ENCODE data around the gene GAS7.

The GAS7 gene

DNA sequence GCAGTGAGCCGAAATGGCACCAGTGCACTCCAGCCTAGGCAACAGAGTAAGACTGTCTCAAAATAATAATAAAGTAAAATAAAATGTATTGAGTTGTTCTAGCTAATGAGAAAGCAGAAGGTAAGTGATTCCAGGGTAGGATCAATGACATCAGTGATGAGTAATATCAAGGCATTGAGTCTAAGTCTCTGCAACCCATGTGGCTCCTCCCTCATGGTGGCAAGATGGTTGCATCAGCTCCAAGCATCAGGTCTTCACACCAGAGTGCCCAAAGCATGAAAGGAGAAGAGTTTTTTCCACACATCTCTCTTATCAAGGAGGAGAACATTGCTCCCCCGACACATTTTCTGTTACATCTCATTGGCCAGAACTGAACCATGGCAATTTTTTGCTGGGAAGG, 34.8 kb upstream of the GAS7 start:
- TF ChIP-seq POLR2AphosphoS5 (IDR thresholded peaks at IDR 0.05; ENCODE audit: low read depth), result no peak
- no peak for TF ChIP-seq GABPA (IDR thresholded peaks at IDR 0.05; ENCODE audit: low read depth)
- TF ChIP-seq SPI1 (IDR thresholded peaks at IDR 0.05; ENCODE audit: borderline replicate concordance, low read depth), result no peak
- TF ChIP-seq, protein P1, sequence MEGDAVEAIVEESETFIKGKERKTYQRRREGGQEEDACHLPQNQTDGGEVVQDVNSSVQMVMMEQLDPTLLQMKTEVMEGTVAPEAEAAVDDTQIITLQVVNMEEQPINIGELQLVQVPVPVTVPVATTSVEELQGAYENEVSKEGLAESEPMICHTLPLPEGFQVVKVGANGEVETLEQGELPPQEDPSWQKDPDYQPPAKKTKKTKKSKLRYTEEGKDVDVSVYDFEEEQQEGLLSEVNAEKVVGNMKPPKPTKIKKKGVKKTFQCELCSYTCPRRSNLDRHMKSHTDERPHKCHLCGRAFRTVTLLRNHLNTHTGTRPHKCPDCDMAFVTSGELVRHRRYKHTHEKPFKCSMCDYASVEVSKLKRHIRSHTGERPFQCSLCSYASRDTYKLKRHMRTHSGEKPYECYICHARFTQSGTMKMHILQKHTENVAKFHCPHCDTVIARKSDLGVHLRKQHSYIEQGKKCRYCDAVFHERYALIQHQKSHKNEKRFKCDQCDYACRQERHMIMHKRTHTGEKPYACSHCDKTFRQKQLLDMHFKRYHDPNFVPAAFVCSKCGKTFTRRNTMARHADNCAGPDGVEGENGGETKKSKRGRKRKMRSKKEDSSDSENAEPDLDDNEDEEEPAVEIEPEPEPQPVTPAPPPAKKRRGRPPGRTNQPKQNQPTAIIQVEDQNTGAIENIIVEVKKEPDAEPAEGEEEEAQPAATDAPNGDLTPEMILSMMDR (IDR thresholded peaks at IDR 0.05; ENCODE audit: insufficient read depth, low read length), result no peak
- TF ChIP-seq REST (IDR thresholded peaks at IDR 0.05; ENCODE audit: insufficient replicate concordance, low read depth), result no peak
- no peak overlapping the region for H3K4me3 ChIP-seq (replicated peaks; ENCODE audit: insufficient read depth, low read length)
- DNase-seq (ENCODE audit: low read depth in 1 of 2, low spot score in 1 of 2), result no peak

DNA sequence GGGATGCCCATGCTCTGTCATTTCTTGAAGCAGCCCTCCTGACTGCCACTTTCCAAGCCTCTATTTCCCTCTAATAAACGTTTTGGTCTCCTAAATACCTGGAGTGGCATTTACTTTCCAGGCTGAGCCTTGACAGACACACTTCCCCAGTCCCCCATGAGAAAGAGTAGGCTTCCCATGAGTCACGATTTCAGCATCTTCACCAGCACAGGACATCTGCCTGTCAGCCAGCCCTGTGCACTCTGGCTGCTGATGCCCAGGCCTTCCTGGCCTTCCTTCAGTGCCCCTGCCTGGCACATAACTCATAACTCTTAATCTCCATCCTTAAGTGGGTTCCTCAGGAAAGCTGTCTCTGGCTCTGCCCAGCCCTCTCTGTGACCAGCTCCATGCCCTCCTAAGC, 30.8 kb upstream of the GAS7 start:
- Histone ChIP-seq H3K27me3 (ENCODE audit: insufficient read depth, poor library complexity, severe bottlenecking) (no peaks in the 10 kb centered on the region), H3K4me3 (replicated peaks; ENCODE audit: insufficient read depth, low read length) (no peak overlapping the region), H3K27ac (replicated peaks) (no peak overlapping the region)
- no peak for DNase-seq (ENCODE audit: low read depth in 1 of 2, low spot score in 1 of 2)
- TF ChIP-seq GABPA (IDR thresholded peaks at IDR 0.05; ENCODE audit: low read depth) (no peak), REST (IDR thresholded peaks at IDR 0.05; ENCODE audit: insufficient replicate concordance, low read depth) (no peak), SPI1 (IDR thresholded peaks at IDR 0.05; ENCODE audit: borderline replicate concordance, low read depth) (no peak), POLR2AphosphoS5 (IDR thresholded peaks at IDR 0.05; ENCODE audit: low read depth) (no peak)

More for the DNA sequence above, 34.8 kb upstream of the GAS7 start:
- H3K27me3 ChIP-seq (ENCODE audit: insufficient read depth, poor library complexity, severe bottlenecking), result no peaks in the 10 kb centered on the region
- H3K27ac ChIP-seq (replicated peaks), result no peak overlapping the region

DNA sequence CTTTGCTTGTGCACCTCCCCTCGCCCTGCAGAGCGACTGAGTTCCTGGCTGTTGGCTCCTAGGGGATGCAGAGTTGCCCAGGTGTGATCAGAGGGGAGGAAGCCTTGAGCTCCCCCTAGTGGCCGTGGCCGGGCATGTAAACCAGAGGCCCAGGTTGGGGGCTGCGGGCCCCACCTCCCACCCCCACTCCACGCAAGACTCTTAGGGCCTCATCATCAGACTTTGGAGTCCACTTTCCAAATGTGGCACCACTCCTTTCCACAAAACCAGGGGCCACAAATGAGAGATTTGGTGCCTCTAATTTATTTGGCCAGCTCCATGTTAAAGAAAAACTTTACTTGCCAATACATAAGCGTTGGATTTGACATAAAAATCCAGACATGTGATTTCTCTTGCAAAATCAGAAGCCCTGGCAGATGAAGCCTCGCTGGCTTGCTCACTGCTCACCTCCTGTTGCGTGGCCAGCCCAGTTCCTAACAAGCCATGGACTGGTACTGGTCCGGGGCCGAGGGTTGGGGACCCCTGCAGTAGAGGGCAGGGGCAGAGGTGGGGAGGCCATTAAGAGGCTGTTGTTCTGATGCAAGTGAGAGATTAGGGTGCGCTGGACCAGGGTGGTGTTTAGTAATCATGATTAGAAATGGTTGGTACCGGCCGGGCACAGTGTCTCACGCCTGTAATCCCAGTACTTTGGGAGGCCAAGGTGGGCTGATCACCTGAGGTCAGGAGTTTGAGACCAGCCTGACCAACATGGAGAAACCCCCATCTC, 28.7 kb upstream of the GAS7 start:
- Histone ChIP-seq H3K27me3 (ENCODE audit: insufficient read depth, poor library complexity, severe bottlenecking) (no peaks in the 10 kb centered on the region), H3K4me3 (replicated peaks; ENCODE audit: insufficient read depth, low read length) (no peak overlapping the region), H3K27ac (replicated peaks) (no peak overlapping the region)
- TF ChIP-seq, protein P1 (IDR thresholded peaks at IDR 0.05; ENCODE audit: insufficient read depth, low read length), result peak; percentile 36
- TF ChIP-seq GABPA (IDR thresholded peaks at IDR 0.05; ENCODE audit: low read depth), result no peak
- peak in 1 of 2 experiments; percentile 34 for DNase-seq (ENCODE audit: low read depth in 1 of 2, low spot score in 1 of 2)

DNA sequence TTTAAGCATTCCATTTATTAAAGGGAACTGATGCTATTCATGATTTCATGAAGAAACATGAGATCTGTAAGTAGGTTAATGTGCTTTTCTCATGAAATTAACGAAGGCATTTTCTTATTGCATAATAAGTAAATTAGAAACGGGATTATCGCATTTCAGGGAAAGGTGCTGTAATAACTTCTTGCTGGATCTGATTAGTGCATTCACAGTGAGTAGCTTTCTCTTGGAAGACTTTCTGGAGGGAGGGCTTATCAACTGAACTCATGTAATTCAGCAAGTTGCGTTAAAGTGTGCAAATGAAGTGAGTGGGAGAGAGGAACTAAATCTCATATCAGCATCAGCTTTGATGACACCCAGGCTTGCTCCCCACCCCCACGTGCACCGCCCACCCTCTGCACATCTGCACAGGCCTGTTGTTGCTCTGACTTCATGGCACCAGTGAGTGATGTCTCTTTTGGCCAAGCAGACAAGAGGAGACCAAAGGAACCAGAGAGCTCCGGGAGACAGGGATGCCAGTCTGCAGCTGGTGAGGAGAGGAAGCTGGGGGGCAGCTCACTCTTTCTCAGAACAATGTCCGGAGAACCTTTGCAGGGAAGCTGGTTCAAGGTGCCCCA, 26.3 kb upstream of the GAS7 start:
- TF ChIP-seq, protein P1 (IDR thresholded peaks at IDR 0.05; ENCODE audit: insufficient read depth, low read length), result no peak
- TF ChIP-seq REST (IDR thresholded peaks at IDR 0.05; ENCODE audit: insufficient replicate concordance, low read depth) (no peak), SPI1 (IDR thresholded peaks at IDR 0.05; ENCODE audit: borderline replicate concordance, low read depth) (no peak), POLR2AphosphoS5 (IDR thresholded peaks at IDR 0.05; ENCODE audit: low read depth) (no peak), GABPA (IDR thresholded peaks at IDR 0.05; ENCODE audit: low read depth) (no peak)
- Histone ChIP-seq H3K27me3 (ENCODE audit: insufficient read depth, poor library complexity, severe bottlenecking) (no peaks in the 10 kb centered on the region), H3K4me3 (replicated peaks; ENCODE audit: insufficient read depth, low read length) (no peak overlapping the region), H3K27ac (replicated peaks) (no peak overlapping the region)
- DNase-seq (ENCODE audit: low read depth in 1 of 2, low spot score in 1 of 2), result no peak
